Measurements from ENCODE around the gene LGALS9C.
"Not testable (repeated sequence)": the region's sequence is repeated elsewhere in the genome, so short reads cannot be mapped to it uniquely, and the experiment has no call there.

LGALS9C gene

GRCh38 chr17:18476508-18477308 lies at the start of gene LGALS9C:
LGALS9C (plus strand) TSS chr17:18476789; CDS start chr17:18476855, 66 bp downstream.
- not testable (repeated sequence) for H3K4me2 ChIP-seq (ENCODE audit: low read depth, low read length, poor library complexity, severe bottlenecking); H3K4me3 ChIP-seq (ENCODE audit: insufficient read depth, low read length, poor library complexity, severe bottlenecking); H3K27ac ChIP-seq (ENCODE audit: low read depth, low read length); H4K20me1 ChIP-seq (ENCODE audit: low read depth, low read length); H3F3A ChIP-seq (ENCODE audit: insufficient read depth); H3K9me2 ChIP-seq (replicated peaks; ENCODE audit: insufficient read depth, low read length); H2AFZ ChIP-seq (ENCODE audit: low read depth, low read length, severe bottlenecking); H3K9ac ChIP-seq (ENCODE audit: low read length); H3K79me2 ChIP-seq (ENCODE audit: insufficient read depth, low read length); H3K27me3 ChIP-seq (ENCODE audit: low read length); H3K36me3 ChIP-seq (ENCODE audit: low read length); H3K9me3 ChIP-seq (ENCODE audit: insufficient read depth, low read length)

GRCh38 chr17:18432206-18432605 lies 44.4 kb upstream of the LGALS9C start:
- not testable (repeated sequence) for H3K27me3 ChIP-seq (ENCODE audit: low read length); H3K9ac ChIP-seq (ENCODE audit: low read length); H3K36me3 ChIP-seq (ENCODE audit: low read length); H2AFZ ChIP-seq (ENCODE audit: low read depth, low read length, severe bottlenecking); H3K9me3 ChIP-seq (ENCODE audit: insufficient read depth, low read length); H3F3A ChIP-seq (ENCODE audit: insufficient read depth); H3K4me2 ChIP-seq (ENCODE audit: low read depth, low read length, poor library complexity, severe bottlenecking); H4K20me1 ChIP-seq (ENCODE audit: low read depth, low read length); H3K4me3 ChIP-seq (ENCODE audit: insufficient read depth, low read length, poor library complexity, severe bottlenecking); H3K79me2 ChIP-seq (ENCODE audit: insufficient read depth, low read length); H3K27ac ChIP-seq (ENCODE audit: low read depth, low read length); H3K9me2 ChIP-seq (replicated peaks; ENCODE audit: insufficient read depth, low read length)

- H2AFZ ChIP-seq (ENCODE audit: low read depth, low read length, severe bottlenecking); H4K20me1 ChIP-seq (ENCODE audit: low read depth, low read length); H3K9me2 ChIP-seq (replicated peaks; ENCODE audit: insufficient read depth, low read length); H3K4me2 ChIP-seq (ENCODE audit: low read depth, low read length, poor library complexity, severe bottlenecking); H3K4me3 ChIP-seq (ENCODE audit: insufficient read depth, low read length, poor library complexity, severe bottlenecking); H3K36me3 ChIP-seq (ENCODE audit: low read length); H3F3A ChIP-seq (ENCODE audit: insufficient read depth); H3K9me3 ChIP-seq (ENCODE audit: insufficient read depth, low read length); H3K9ac ChIP-seq (ENCODE audit: low read length); H3K27ac ChIP-seq (ENCODE audit: low read depth, low read length); H3K27me3 ChIP-seq (ENCODE audit: low read length); H3K79me2 ChIP-seq (ENCODE audit: insufficient read depth, low read length): not testable (repeated sequence)
Observed at GRCh38 chr17:18439465-18439870, 37.1 kb upstream of the LGALS9C start.

- not testable (repeated sequence) for H3F3A ChIP-seq (ENCODE audit: insufficient read depth); H3K27me3 ChIP-seq (ENCODE audit: low read length); H3K79me2 ChIP-seq (ENCODE audit: insufficient read depth, low read length)
Observed at GRCh38 chr17:18442093-18442492, 34.5 kb upstream of the LGALS9C start.

DNA sequence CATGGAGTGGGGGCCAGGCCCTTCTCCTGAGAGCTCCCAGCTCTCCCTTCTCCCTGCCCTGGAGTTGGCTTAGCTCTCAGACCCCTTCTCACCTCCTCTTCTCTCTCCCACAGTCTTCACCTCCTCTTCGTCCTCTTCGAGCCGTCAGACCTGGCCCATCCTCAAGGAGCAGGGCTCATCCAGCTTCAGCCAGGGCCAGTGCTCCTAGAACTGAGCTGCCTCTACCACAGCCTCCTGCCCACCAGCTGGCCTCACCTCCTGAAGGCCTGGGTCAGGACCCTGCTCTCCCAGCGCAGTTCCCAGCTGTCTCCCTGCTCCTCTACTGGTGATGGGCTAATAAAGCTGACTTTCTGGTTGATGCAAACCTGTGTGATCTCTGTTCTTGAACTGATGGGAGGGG lies 34.1 kb upstream of the LGALS9C start:
- not testable (repeated sequence) for H3K9ac ChIP-seq (ENCODE audit: low read length); H3K36me3 ChIP-seq (ENCODE audit: low read length); H3K79me2 ChIP-seq (ENCODE audit: insufficient read depth, low read length); H3K4me3 ChIP-seq (ENCODE audit: insufficient read depth, low read length, poor library complexity, severe bottlenecking); H3K9me2 ChIP-seq (replicated peaks; ENCODE audit: insufficient read depth, low read length); H4K20me1 ChIP-seq (ENCODE audit: low read depth, low read length); H2AFZ ChIP-seq (ENCODE audit: low read depth, low read length, severe bottlenecking); H3F3A ChIP-seq (ENCODE audit: insufficient read depth); H3K27me3 ChIP-seq (ENCODE audit: low read length); H3K27ac ChIP-seq (ENCODE audit: low read depth, low read length); H3K9me3 ChIP-seq (ENCODE audit: insufficient read depth, low read length); H3K4me2 ChIP-seq (ENCODE audit: low read depth, low read length, poor library complexity, severe bottlenecking)

More at GRCh38 chr17:18442093-18442492, 34.5 kb upstream of the LGALS9C start:
- H3K9me2 ChIP-seq (replicated peaks; ENCODE audit: insufficient read depth, low read length); H3K4me3 ChIP-seq (ENCODE audit: insufficient read depth, low read length, poor library complexity, severe bottlenecking); H3K4me2 ChIP-seq (ENCODE audit: low read depth, low read length, poor library complexity, severe bottlenecking); H3K27ac ChIP-seq (ENCODE audit: low read depth, low read length); H3K9me3 ChIP-seq (ENCODE audit: insufficient read depth, low read length); H3K36me3 ChIP-seq (ENCODE audit: low read length); H3K9ac ChIP-seq (ENCODE audit: low read length); H4K20me1 ChIP-seq (ENCODE audit: low read depth, low read length); H2AFZ ChIP-seq (ENCODE audit: low read depth, low read length, severe bottlenecking): not testable (repeated sequence)

GRCh38 chr17:18447476-18448205 lies 28.9 kb upstream of the LGALS9C start:
- not testable (repeated sequence) for H3K4me3 ChIP-seq (ENCODE audit: insufficient read depth, low read length, poor library complexity, severe bottlenecking); H2AFZ ChIP-seq (ENCODE audit: low read depth, low read length, severe bottlenecking); H3K36me3 ChIP-seq (ENCODE audit: low read length); H4K20me1 ChIP-seq (ENCODE audit: low read depth, low read length); H3K9me3 ChIP-seq (ENCODE audit: insufficient read depth, low read length); H3K27ac ChIP-seq (ENCODE audit: low read depth, low read length); H3K9ac ChIP-seq (ENCODE audit: low read length); H3K9me2 ChIP-seq (replicated peaks; ENCODE audit: insufficient read depth, low read length); H3K27me3 ChIP-seq (ENCODE audit: low read length); H3K4me2 ChIP-seq (ENCODE audit: low read depth, low read length, poor library complexity, severe bottlenecking); H3K79me2 ChIP-seq (ENCODE audit: insufficient read depth, low read length); H3F3A ChIP-seq (ENCODE audit: insufficient read depth)

- H3F3A ChIP-seq (ENCODE audit: insufficient read depth); H2AFZ ChIP-seq (ENCODE audit: low read depth, low read length, severe bottlenecking); H3K9me2 ChIP-seq (replicated peaks; ENCODE audit: insufficient read depth, low read length); H3K9me3 ChIP-seq (ENCODE audit: insufficient read depth, low read length); H3K79me2 ChIP-seq (ENCODE audit: insufficient read depth, low read length); H3K36me3 ChIP-seq (ENCODE audit: low read length); H4K20me1 ChIP-seq (ENCODE audit: low read depth, low read length); H3K27ac ChIP-seq (ENCODE audit: low read depth, low read length); H3K4me3 ChIP-seq (ENCODE audit: insufficient read depth, low read length, poor library complexity, severe bottlenecking); H3K27me3 ChIP-seq (ENCODE audit: low read length); H3K4me2 ChIP-seq (ENCODE audit: low read depth, low read length, poor library complexity, severe bottlenecking); H3K9ac ChIP-seq (ENCODE audit: low read length): not testable (repeated sequence)
Observed at GRCh38 chr17:18448311-18448710, 28.3 kb upstream of the LGALS9C start.

DNA sequence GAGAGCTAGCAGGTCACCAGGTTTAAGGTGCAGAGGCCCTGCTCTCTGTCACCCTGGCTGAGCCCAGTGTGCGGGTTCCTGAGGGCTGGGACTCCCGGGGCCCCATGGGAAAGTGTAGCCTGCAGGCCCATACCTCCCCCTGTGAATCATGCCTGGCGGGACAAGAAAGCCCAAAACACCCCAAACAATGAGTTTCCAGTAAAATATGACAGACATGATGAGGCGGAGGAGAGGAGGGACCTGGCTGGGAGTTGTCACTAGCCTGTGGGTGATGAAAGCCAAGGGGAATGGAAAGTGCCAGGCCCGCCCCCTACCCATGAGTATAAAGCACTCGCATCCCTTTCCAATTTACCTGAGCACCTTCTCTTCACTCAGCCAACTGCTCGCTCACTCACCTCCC lies 26.8 kb upstream of the LGALS9C start:
- H3K4me2 ChIP-seq (ENCODE audit: low read depth, low read length, poor library complexity, severe bottlenecking); H3K9ac ChIP-seq (ENCODE audit: low read length); H3K79me2 ChIP-seq (ENCODE audit: insufficient read depth, low read length); H3K27ac ChIP-seq (ENCODE audit: low read depth, low read length); H3K4me3 ChIP-seq (ENCODE audit: insufficient read depth, low read length, poor library complexity, severe bottlenecking); H3K36me3 ChIP-seq (ENCODE audit: low read length); H3K9me3 ChIP-seq (ENCODE audit: insufficient read depth, low read length); H4K20me1 ChIP-seq (ENCODE audit: low read depth, low read length); H3K9me2 ChIP-seq (replicated peaks; ENCODE audit: insufficient read depth, low read length); H3F3A ChIP-seq (ENCODE audit: insufficient read depth); H2AFZ ChIP-seq (ENCODE audit: low read depth, low read length, severe bottlenecking); H3K27me3 ChIP-seq (ENCODE audit: low read length): not testable (repeated sequence)
